MCF 10A (cell line): Measurements from ENCODE around the gene AK9. TPM values are rescaled to one million over a fixed set of nuclear protein-coding genes. Genes with fewer than 3 reads are reported as not detected.

Source experiments
- BruUV-seq: library from RNA; stranded (reverse); fragments of 400-500 nt; replicated peaks from 2 replicates; lab custom pipeline; 2021; lab: Mats Ljungman, UMichigan
- CTCF ChIA-PET: fragments of 300-600 bp; sonication (Branson Sonifier 250); formaldehyde crosslinking; extraction: SDS; loops from one replicate; lab custom pipeline; 2021; ENCODE audit warnings: antibody characterized with exemption, inconsistent platforms; lab: Yijun Ruan, JAX
- POLR2A ChIA-PET: fragments of 300-600, 350-650 bp; sonication (Branson Sonifier 250); formaldehyde crosslinking; extraction: SDS; loops from one replicate; lab custom pipeline; 2020; ENCODE audit warnings: antibody characterized with exemption, inconsistent platforms; lab: Yijun Ruan, JAX
- DNase-seq: peaks from one replicate; pipeline ENCODE4 v3.0.0-alpha.2; 2018; ENCODE audit not compliant: unreplicated experiment
- H3K27ac Mint-ChIP-seq: one replicate; pipeline ENCODE4 v1.8.0; 2022; ENCODE audit warnings: mild to moderate bottlenecking, low read depth, mixed read lengths; ENCODE audit not compliant: unreplicated experiment
- H3K27me3 Mint-ChIP-seq: one replicate; pipeline ENCODE4 v1.8.0; 2022; ENCODE audit warnings: mixed read lengths; ENCODE audit not compliant: insufficient read depth, unreplicated experiment
- H3K36me3 Mint-ChIP-seq: one replicate; pipeline ENCODE4 v1.8.0; 2022; ENCODE audit warnings: mild to moderate bottlenecking, moderate library complexity, mixed read lengths; ENCODE audit not compliant: insufficient read depth, unreplicated experiment
- H3K4me1 Mint-ChIP-seq: one replicate; pipeline ENCODE4 v1.8.0; 2022; ENCODE audit warnings: mixed read lengths; ENCODE audit not compliant: insufficient read depth, unreplicated experiment
- H3K4me3 Mint-ChIP-seq: one replicate; pipeline ENCODE4 v1.8.0; 2022; ENCODE audit warnings: mild to moderate bottlenecking, moderate library complexity, mixed read lengths; ENCODE audit not compliant: unreplicated experiment
- H3K9me3 Mint-ChIP-seq: one replicate; pipeline ENCODE4 v1.8.0; 2022; ENCODE audit warnings: mixed read lengths; ENCODE audit not compliant: unreplicated experiment
- intact Hi-C: fragments of 100-400 bp; cut with micrococcal nuclease; formaldehyde crosslinking; loops from 2 replicates; pipeline ENCODE4 v1.14.1; 2022
- total RNA-seq: library from RNA; stranded (reverse); gene quantifications from 2 replicates; pipeline ENCODE4 v1.2.3, GENCODE V29; 2022
- TF ChIP-seq, protein P1 (sequence below): fragments of 200-600 bp; IDR thresholded peaks from one replicate; pipeline ENCODE4 v1.8.0; 2022; ENCODE audit warnings: antibody characterized with exemption, mild to moderate bottlenecking; ENCODE audit not compliant: unreplicated experiment

The AK9 gene
- total RNA-seq, 1 experiment from 2014 or later = 4.7 TPM

- Mint-ChIP-seq H3K27me3 (no peaks in the 10 kb centered on the region), H3K4me1 (peaks cover 18% of the 10 kb centered on the region), H3K9me3 (no peaks in the 10 kb centered on the region), H3K36me3 (peaks cover 61% of the 10 kb centered on the region), H3K27ac (no peak overlapping the region), H3K4me3 (no peak overlapping the region)
- BruUV-seq = no TSS peak
- ChIA-PET CTCF (interaction anchor here (0.6 kb wide), 1 partner anchor 581 kb away, joined by 4 read pairs; no protein-coding TSS in a partner anchor), POLR2A (interaction anchor here (0.6 kb wide), 1 partner anchor 92 kb away, joined by 3 read pairs; no protein-coding TSS in a partner anchor)
- intact Hi-C loops = no loop called here
- no peak for DNase-seq
- TF ChIP-seq, protein P1, sequence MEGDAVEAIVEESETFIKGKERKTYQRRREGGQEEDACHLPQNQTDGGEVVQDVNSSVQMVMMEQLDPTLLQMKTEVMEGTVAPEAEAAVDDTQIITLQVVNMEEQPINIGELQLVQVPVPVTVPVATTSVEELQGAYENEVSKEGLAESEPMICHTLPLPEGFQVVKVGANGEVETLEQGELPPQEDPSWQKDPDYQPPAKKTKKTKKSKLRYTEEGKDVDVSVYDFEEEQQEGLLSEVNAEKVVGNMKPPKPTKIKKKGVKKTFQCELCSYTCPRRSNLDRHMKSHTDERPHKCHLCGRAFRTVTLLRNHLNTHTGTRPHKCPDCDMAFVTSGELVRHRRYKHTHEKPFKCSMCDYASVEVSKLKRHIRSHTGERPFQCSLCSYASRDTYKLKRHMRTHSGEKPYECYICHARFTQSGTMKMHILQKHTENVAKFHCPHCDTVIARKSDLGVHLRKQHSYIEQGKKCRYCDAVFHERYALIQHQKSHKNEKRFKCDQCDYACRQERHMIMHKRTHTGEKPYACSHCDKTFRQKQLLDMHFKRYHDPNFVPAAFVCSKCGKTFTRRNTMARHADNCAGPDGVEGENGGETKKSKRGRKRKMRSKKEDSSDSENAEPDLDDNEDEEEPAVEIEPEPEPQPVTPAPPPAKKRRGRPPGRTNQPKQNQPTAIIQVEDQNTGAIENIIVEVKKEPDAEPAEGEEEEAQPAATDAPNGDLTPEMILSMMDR = no peak
Measured at GRCh38 chr6:109474995-109475394, 216.0 kb downstream of the AK9 start.

DNA sequence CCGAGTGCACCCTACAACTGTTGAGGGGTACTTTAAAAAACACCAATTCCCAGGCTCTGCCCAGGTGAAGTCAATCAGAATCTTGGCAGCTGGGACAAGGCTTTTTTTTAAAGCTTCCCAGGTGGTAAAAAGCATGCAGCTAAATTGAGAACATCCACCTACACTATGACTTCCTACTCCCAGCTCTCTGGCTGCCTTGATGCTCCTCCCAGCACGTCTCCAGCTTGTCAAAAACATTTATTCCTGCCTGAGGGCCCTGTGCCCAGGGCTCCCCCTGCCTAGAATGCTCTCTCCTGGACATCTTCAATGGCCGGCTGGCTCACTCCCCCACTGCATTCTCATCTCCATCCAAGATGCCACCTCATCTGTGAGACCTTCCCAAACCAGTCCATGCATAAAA lies 217.9 kb downstream of the AK9 start:
- Mint-ChIP-seq H3K4me1 (peaks cover 6% of the 10 kb centered on the region), H3K9me3 (no peaks in the 10 kb centered on the region), H3K27me3 (no peaks in the 10 kb centered on the region), H3K36me3 (peaks cover 61% of the 10 kb centered on the region), H3K4me3 (no peak overlapping the region), H3K27ac (peak overlapping the region; percentile 43)
- ChIA-PET CTCF (interaction anchor here (0.5 to 1.7 kb wide), 2 partner anchors 285 to 640 kb away, joined by 3 to 4 read pairs; no protein-coding TSS in a partner anchor), POLR2A (interaction anchor here (0.9 kb wide), 1 partner anchor 67 kb away, joined by 4 read pairs; no protein-coding TSS in a partner anchor)
- TF ChIP-seq, protein P1 = no peak
- no peak for DNase-seq
- intact Hi-C loops = no loop called here
- no TSS peak for BruUV-seq

- BruUV-seq = no TSS peak
- intact Hi-C loops = no loop called here
- no peak for DNase-seq
- ChIA-PET POLR2A (interaction anchor here (0.9 kb wide), 1 partner anchor 66 kb away, joined by 4 read pairs; no protein-coding TSS in a partner anchor), CTCF (interaction anchor here (0.5 to 1.7 kb wide), 2 partner anchors 284 to 640 kb away, joined by 3 to 4 read pairs; no protein-coding TSS in a partner anchor)
- Mint-ChIP-seq H3K27ac (no peak overlapping the region), H3K4me1 (peaks cover under 1% of the 10 kb centered on the region), H3K4me3 (no peak overlapping the region), H3K9me3 (no peaks in the 10 kb centered on the region), H3K27me3 (no peaks in the 10 kb centered on the region), H3K36me3 (peaks cover 61% of the 10 kb centered on the region)
- TF ChIP-seq, protein P1 = no peak
Measured at GRCh38 chr6:109472132-109472995, 218.6 kb downstream of the AK9 start.

DNA sequence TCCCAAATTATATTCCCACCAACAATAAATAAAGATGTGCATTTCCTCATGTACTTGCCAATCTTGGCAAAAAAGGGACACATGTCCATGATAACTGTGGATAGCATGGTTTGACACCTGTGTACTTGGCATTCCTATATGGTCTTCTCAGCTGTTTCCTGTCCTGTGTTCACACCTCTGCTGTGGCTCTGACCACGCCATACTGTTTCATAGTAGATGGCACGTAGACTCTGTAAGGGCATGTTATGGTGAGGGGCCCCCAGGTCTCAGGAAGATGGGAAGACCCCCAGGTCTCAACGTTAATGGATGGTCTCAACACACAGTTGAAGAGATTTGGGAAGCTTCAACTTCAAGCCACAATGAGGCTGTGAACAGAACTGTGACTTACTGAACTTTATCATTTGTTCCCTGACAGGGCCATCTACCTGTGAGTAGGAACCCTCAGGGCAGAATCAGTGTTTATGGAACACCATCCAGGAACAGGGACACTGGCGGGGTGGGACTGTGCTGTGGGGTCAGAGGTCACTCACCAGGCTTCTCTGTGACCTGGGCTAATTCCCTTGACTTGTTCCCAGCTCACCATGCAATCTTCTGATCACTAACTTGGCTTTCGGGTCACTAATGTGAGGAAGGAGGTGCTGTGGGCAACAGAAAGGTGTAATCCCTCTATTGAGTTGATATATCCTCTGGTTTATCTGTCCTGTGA lies 219.7 kb downstream of the AK9 start:
- no peaks in the 10 kb centered on the region for H3K4me1 Mint-ChIP-seq
- POLR2A ChIA-PET = interaction anchor here (1.7 kb wide), 1 partner anchor 11 kb away, joined by 5 read pairs; the partner anchor contains the start of gene ZBTB24
- intact Hi-C loops = no loop called here
- H3K4me3 Mint-ChIP-seq = no peak overlapping the region
- H3K27ac Mint-ChIP-seq = no peak overlapping the region
- no peak for DNase-seq
- H3K36me3 Mint-ChIP-seq = peaks cover 59% of the 10 kb centered on the region
- no TSS peak for BruUV-seq
- TF ChIP-seq, protein P1 = no peak
- CTCF ChIA-PET = interaction anchor here (0.5 to 1.2 kb wide), 4 partner anchors 18 to 864 kb away, joined by 3 to 4 read pairs (median 3); no protein-coding TSS in a partner anchor
- H3K27me3 Mint-ChIP-seq = no peaks in the 10 kb centered on the region
- H3K9me3 Mint-ChIP-seq = no peaks in the 10 kb centered on the region
